Measurements from ENCODE around the gene SLC25A47. TPM values are rescaled to one million over a fixed set of nuclear protein-coding genes. Genes with fewer than 3 reads are reported as not detected.

The SLC25A47 gene
- total and polyA plus RNA-seq, 7 donors: 0.22 TPM; not detected in 6

DNA sequence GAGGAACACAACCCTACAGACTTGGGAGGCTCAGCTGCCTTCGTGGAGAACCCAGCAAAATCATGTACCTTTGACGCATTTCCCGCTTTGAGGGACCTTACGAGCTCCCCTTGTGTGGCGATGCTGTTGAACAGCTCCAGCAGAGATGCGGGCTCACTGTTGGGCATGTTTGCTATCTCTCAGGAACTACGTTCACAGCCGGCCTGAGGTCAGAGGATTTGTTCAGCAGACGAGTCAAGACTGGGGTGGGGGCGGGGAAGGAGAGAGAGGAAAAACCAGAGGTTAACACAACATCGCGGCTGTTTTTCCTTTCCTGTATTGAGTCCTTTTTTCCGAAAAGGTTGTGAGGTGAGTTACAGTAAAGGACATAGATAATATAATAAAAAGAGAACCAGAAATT, 45.9 kb downstream of the SLC25A47 start:
- Histone ChIP-seq H3K36me3 (peaks cover 0 to 46% (median 16%) of the 10 kb centered on the region in 4 donors), H3K27ac (no peak overlapping the region), H3K27me3 (no peaks in the 10 kb centered on the region), H3K9me3 (no peaks in the 10 kb centered on the region), H3K4me1 (peaks cover 0 to 1% (median 0%) of the 10 kb centered on the region in 4 donors), H3K4me3 (no peak overlapping the region)
- intact Hi-C loops (cut with DNase I): no loop called here
- WGBS, 2 donors: 89 to 94% methylated on average over 13 of the region's 13 CpGs
- no peak for DNase-seq
- no peak for TF ChIP-seq POLR2A (IDR thresholded peaks at IDR 0.05)
- no peak for TF ChIP-seq POLR2AphosphoS5 (IDR thresholded peaks at IDR 0.05)
- TF ChIP-seq, protein P1, sequence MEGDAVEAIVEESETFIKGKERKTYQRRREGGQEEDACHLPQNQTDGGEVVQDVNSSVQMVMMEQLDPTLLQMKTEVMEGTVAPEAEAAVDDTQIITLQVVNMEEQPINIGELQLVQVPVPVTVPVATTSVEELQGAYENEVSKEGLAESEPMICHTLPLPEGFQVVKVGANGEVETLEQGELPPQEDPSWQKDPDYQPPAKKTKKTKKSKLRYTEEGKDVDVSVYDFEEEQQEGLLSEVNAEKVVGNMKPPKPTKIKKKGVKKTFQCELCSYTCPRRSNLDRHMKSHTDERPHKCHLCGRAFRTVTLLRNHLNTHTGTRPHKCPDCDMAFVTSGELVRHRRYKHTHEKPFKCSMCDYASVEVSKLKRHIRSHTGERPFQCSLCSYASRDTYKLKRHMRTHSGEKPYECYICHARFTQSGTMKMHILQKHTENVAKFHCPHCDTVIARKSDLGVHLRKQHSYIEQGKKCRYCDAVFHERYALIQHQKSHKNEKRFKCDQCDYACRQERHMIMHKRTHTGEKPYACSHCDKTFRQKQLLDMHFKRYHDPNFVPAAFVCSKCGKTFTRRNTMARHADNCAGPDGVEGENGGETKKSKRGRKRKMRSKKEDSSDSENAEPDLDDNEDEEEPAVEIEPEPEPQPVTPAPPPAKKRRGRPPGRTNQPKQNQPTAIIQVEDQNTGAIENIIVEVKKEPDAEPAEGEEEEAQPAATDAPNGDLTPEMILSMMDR (IDR thresholded peaks at IDR 0.05): no peak
- TF ChIP-seq EP300 (IDR thresholded peaks at IDR 0.05): no peak

DNA sequence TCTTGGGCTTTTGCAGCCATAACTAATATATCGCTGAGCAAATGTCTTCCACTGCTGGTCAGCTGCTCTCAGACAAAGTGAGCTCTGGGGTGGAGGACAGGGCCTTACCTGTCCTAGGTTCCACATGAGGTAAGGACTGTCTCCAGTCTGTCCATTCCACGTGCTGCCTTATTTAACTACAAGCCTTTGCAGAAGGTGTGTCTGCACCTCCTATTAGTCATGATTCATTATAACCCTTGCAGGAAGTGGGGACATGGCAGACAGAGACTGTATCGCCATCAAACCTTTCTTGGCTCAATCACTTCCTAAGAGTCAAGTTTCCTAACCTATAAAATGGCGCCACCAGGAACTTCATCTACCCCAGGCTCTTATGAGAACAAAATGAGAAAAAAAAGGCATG, 46.9 kb downstream of the SLC25A47 start:
- DNase-seq: no peak
- Histone ChIP-seq H3K4me1 (peaks cover 0 to 11% (median 6%) of the 10 kb centered on the region in 4 donors), H3K4me3 (no peak overlapping the region), H3K9me3 (no peaks in the 10 kb centered on the region), H3K27me3 (no peaks in the 10 kb centered on the region), H3K27ac (no peak overlapping the region), H3K36me3 (peaks cover 0 to 37% (median 12%) of the 10 kb centered on the region in 4 donors)
- 84 to 85% methylated on average over 4 of the region's 4 CpGs for WGBS, 2 donors
- intact Hi-C loops (cut with DNase I): loop anchor here (10.0 kb wide), 2 partner anchors 385 to 985 kb away; no protein-coding TSS in a partner anchor
- TF ChIP-seq POLR2AphosphoS5 (IDR thresholded peaks at IDR 0.05) (no peak), POLR2A (IDR thresholded peaks at IDR 0.05) (no peak)

DNA sequence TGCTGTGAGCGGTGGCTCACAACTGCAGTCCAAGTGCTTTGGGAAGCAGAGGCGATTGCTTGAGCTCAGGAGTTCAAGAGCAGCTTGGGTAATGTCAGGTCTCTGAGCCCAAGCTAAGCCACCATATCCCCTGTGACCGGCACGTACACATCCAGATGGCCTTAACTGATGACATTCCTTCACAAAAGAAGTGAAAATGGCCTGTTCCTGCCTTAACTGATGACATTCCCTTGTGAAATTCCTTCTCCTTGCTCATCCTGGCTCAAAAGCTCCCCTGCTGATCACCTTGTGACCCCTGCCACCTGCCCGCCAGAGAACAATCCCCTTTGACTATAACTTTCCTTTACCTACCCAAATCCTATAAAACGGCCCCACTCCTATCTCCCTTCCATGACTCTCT, 48.6 kb downstream of the SLC25A47 start:
- Histone ChIP-seq H3K27me3 (no peaks in the 10 kb centered on the region), H3K4me3 (no peak overlapping the region), H3K27ac (no peak overlapping the region), H3K9me3 (no peaks in the 10 kb centered on the region), H3K4me1 (peaks cover 0 to 24% (median 15%) of the 10 kb centered on the region in 4 donors), H3K36me3 (peaks cover 0 to 22% (median 4%) of the 10 kb centered on the region in 4 donors)
- WGBS, 2 donors: 88 to 89% methylated on average over 6 of the region's 6 CpGs
- no peak for TF ChIP-seq POLR2AphosphoS5 (IDR thresholded peaks at IDR 0.05)
- TF ChIP-seq, protein P1 (IDR thresholded peaks at IDR 0.05): no peak
- no peak for TF ChIP-seq POLR2A (IDR thresholded peaks at IDR 0.05)
- no peak for TF ChIP-seq EP300 (IDR thresholded peaks at IDR 0.05)
- DNase-seq: no peak
- intact Hi-C loops (cut with DNase I): loop anchor here (10.0 kb wide), 2 partner anchors 387 to 983 kb away; no protein-coding TSS in a partner anchor

DNA sequence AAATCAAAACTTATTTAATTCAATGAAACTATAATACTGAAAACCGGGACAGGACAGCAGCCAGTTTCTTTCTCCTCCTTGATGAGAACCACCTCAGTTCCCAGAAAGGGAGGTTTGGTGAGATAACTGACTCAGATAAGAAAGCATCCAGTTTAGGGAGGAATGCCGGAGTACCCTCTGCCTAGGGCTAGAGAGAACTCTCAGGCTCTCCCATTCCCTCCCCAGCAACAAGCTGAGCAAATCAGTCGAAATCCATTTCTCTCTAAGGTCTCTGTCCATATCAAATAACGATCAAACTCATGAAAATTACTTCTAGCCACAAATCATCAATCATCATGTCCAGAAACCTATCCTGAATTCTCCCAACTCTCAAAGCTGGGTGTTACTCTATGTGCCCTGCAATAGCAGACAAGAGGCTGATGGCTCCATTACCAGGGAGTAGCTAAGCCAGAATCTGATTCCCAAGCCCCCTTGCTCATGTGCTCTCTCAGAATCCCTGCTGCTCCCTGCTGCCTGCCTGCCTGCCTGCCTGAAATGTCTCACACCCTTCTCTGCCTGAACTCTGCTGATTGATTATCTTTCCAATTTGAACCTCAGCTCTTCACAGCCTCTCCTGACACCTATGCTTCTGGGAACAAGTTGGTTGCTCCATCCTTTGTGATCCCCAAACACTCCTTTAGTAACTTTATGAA, 49.4 kb downstream of the SLC25A47 start:
- Histone ChIP-seq H3K4me1 (peaks cover 0 to 31% (median 22%) of the 10 kb centered on the region in 4 donors), H3K9me3 (no peaks in the 10 kb centered on the region), H3K27me3 (no peaks in the 10 kb centered on the region), H3K27ac (no peak overlapping the region), H3K36me3 (peaks cover 0 to 15% (median 4%) of the 10 kb centered on the region in 4 donors), H3K4me3 (no peak overlapping the region)
- TF ChIP-seq EP300 (IDR thresholded peaks at IDR 0.05): no peak
- TF ChIP-seq POLR2A (IDR thresholded peaks at IDR 0.05): no peak
- TF ChIP-seq POLR2AphosphoS5 (IDR thresholded peaks at IDR 0.05): no peak
- TF ChIP-seq, protein P1 (IDR thresholded peaks at IDR 0.05): no peak
- DNase-seq: no peak
- intact Hi-C loops (cut with DNase I): loop anchor here (10.0 kb wide), 2 partner anchors 388 to 982 kb away; no protein-coding TSS in a partner anchor
- 74 to 84% methylated on average over 4 of the region's 4 CpGs for WGBS, 2 donors

DNA sequence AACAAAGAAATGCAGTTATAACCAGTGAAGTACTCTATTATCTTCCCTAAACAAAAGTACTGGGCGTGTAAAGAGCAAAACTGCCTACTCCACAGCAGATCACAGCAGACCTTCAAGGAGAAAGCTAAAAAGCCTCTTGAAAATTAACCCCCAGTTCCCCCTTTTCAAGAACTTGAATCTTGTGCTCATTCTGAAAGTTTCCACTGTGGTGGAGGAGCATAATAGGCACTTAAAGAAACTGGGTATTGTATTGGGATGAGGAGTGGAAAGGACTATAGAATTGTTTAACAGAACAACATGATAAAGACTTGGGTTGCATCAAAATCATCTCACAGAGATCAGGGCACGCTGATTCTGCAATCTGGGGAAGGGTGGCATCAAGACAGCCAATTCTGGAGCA, 51.1 kb downstream of the SLC25A47 start:
- peaks cover 0 to 34% (median 25%) of the 10 kb centered on the region in 4 donors for H3K4me1 ChIP-seq
- intact Hi-C loops (cut with DNase I): loop anchor here (10.0 kb wide), 2 partner anchors 389 to 981 kb away; no protein-coding TSS in a partner anchor

More for the DNA sequence above, 51.1 kb downstream of the SLC25A47 start:
- H3K27ac ChIP-seq: peak overlapping the region in 3 of 4 donors; percentile 89 to 94 (median 91)
- peak overlapping the region in 2 of 4 donors; percentile 67 to 77 for H3K4me3 ChIP-seq
- no peaks in the 10 kb centered on the region for H3K36me3 ChIP-seq
- no peak for DNase-seq
- no peak for TF ChIP-seq POLR2AphosphoS5 (IDR thresholded peaks at IDR 0.05)
- no peak for TF ChIP-seq POLR2A (IDR thresholded peaks at IDR 0.05)
- TF ChIP-seq, protein P1 (IDR thresholded peaks at IDR 0.05): no peak
- no peak for TF ChIP-seq EP300 (IDR thresholded peaks at IDR 0.05)
- H3K9me3 ChIP-seq: no peaks in the 10 kb centered on the region
- WGBS, 2 donors: 63 to 71% methylated on average over 2 of the region's 2 CpGs
- no peaks in the 10 kb centered on the region for H3K27me3 ChIP-seq

Measured in sigmoid colon (tissue), 7 donors.